ENCODE results near the gene IRGQ. TPM values are rescaled to one million over a fixed set of nuclear protein-coding genes. Genes with fewer than 3 reads are reported as not detected.
A peak's percentile ranks its signal among the peaks of the same experiment; 100 is the strongest.

IRGQ gene
- polyA plus RNA-seq, 3 donors: 12.1 to 21.0 (median 18.3) TPM

GRCh38 chr19:43631491-43631890 lies 35.6 kb upstream of the IRGQ start:
- no peak for DNase-seq

- no peak for DNase-seq
Observed at GRCh38 chr19:43628646-43629326, 32.9 kb upstream of the IRGQ start.

GRCh38 chr19:43626838-43627237 lies 30.9 kb upstream of the IRGQ start:
- no peak for DNase-seq

GRCh38 chr19:43625918-43626579 lies 30.1 kb upstream of the IRGQ start:
- DNase-seq: no peak

GRCh38 chr19:43624933-43625332 lies 29.0 kb upstream of the IRGQ start:
- no peak for DNase-seq

GRCh38 chr19:43623889-43624670 lies 28.1 kb upstream of the IRGQ start:
- no peak for DNase-seq

- DNase-seq: no peak
Observed at GRCh38 chr19:43622956-43623355, 27.0 kb upstream of the IRGQ start.

- DNase-seq: no peak
Observed at GRCh38 chr19:43622070-43622469, 26.1 kb upstream of the IRGQ start.

- DNase-seq: no peak
Observed at GRCh38 chr19:43620061-43621001, 24.4 kb upstream of the IRGQ start.

- peak; percentile 91 for DNase-seq
Observed at GRCh38 chr19:43619262-43620060, 23.5 kb upstream of the IRGQ start, which contains the start of gene ZNF428. ZNF428 (minus strand) TSS chr19:43619629; CDS start chr19:43614304, 5,325 bp downstream.

GRCh38 chr19:43618921-43619261 lies 23.0 kb upstream of the IRGQ start:
- DNase-seq: no peak

- DNase-seq: no peak
Observed at GRCh38 chr19:43616954-43617353, 21.0 kb upstream of the IRGQ start.

- no peak for DNase-seq
Observed at GRCh38 chr19:43616306-43616705, 20.4 kb upstream of the IRGQ start.

GRCh38 chr19:43612374-43612773 lies 16.4 kb upstream of the IRGQ start:
- DNase-seq: no peak

- no peak for DNase-seq
Observed at GRCh38 chr19:43611788-43612187, 15.9 kb upstream of the IRGQ start, which contains the start of gene SRRM5. SRRM5 (plus strand) TSS chr19:43612088; CDS start chr19:43612122, 34 bp downstream.

GRCh38 chr19:43610493-43610892 lies 14.6 kb upstream of the IRGQ start:
- no peak for DNase-seq

- no peak for DNase-seq
Observed at GRCh38 chr19:43609872-43610271, 13.9 kb upstream of the IRGQ start.

- no peak for DNase-seq
Observed at GRCh38 chr19:43607238-43608205, 11.6 kb upstream of the IRGQ start.

- DNase-seq: no peak
Observed at GRCh38 chr19:43606569-43607229, 10.8 kb upstream of the IRGQ start.
